Endodermal cell (in vitro differentiated cells): Measurements from ENCODE around the gene SUGCT. TPM values are rescaled to one million over a fixed set of nuclear protein-coding genes. Genes with fewer than 3 reads are reported as not detected.

Source experiments
- DNase-seq: peaks from one replicate; pipeline ENCODE4 v3.0.0-alpha.2; 2017
- H3K27ac ChIP-seq: 2 replicates; pipeline ENCODE4 v1.5.1; 2013; ENCODE audit warnings: mild to moderate bottlenecking, low read depth, low read length, moderate library complexity
- H3K27me3 ChIP-seq: 2 replicates; pipeline ENCODE4 v1.6.1; 2013; ENCODE audit warnings: mild to moderate bottlenecking, low read length, moderate library complexity; ENCODE audit not compliant: insufficient read depth, control insufficient read depth, poor library complexity, severe bottlenecking
- H3K36me3 ChIP-seq: 2 replicates; pipeline ENCODE4 v1.7.0; 2013; ENCODE audit warnings: mild to moderate bottlenecking, low read length, moderate library complexity; ENCODE audit not compliant: control insufficient read depth, insufficient read depth
- H3K4me1 ChIP-seq: one replicate; pipeline ENCODE4 v1.7.0; 2013; ENCODE audit warnings: low read length; ENCODE audit not compliant: control insufficient read depth, insufficient read depth
- H3K4me3 ChIP-seq: 2 replicates; pipeline ENCODE4 v1.5.1; 2013; ENCODE audit warnings: mild to moderate bottlenecking, low read length, moderate library complexity
- H3K9ac ChIP-seq: 2 replicates; pipeline ENCODE4 v1.6.1; 2013; ENCODE audit warnings: mild to moderate bottlenecking, low read length, moderate library complexity; ENCODE audit not compliant: poor library complexity, severe bottlenecking; ENCODE audit errors: extremely low read depth
- H3K9me3 ChIP-seq: 2 replicates; pipeline ENCODE4 v1.6.1; 2013; ENCODE audit warnings: mild to moderate bottlenecking, low read length, moderate library complexity; ENCODE audit not compliant: control insufficient read depth
- H3K27ac Mint-ChIP-seq: 2 replicates; pipeline ENCODE4 v1.8.0; 2020; ENCODE audit warnings: mixed read lengths
- H3K27me3 Mint-ChIP-seq: 2 replicates; pipeline ENCODE4 v1.8.0; 2021; ENCODE audit warnings: mild to moderate bottlenecking, mixed read lengths; ENCODE audit not compliant: insufficient read depth
- H3K36me3 Mint-ChIP-seq: 2 replicates; pipeline ENCODE4 v1.8.0; 2020; ENCODE audit warnings: low read depth, mixed read lengths
- H3K4me1 Mint-ChIP-seq: 2 replicates; pipeline ENCODE4 v1.8.0; 2020; ENCODE audit warnings: mixed read lengths
- H3K4me3 Mint-ChIP-seq: 2 replicates; pipeline ENCODE4 v1.8.0; 2020; ENCODE audit warnings: mild to moderate bottlenecking, moderate library complexity, mixed read lengths
- H3K9me3 Mint-ChIP-seq: 2 replicates; pipeline ENCODE4 v1.8.0; 2020; ENCODE audit warnings: mild to moderate bottlenecking, mixed read lengths
- WGBS, 2 experiments: methylation state at CpG; one replicate each; pipeline versions ENCODE4 v1.1.5 to v1.1.7; 2013; ENCODE audit warnings: missing lambda C conversion rate in 2 of 2, mixed read lengths in 1 of 2; ENCODE audit not compliant: insufficient coverage in 1 of 2, insufficient read length in 1 of 2; 5-methylcytosine and 5-hydroxymethylcytosine counted together
- total RNA-seq, 2 donors: library from RNA; stranded (reverse); fragmentation: NEBNext Ultra II Directional in 1 of 2; extraction: Animal tissue kit (Norgen Biotek cat#: 25700) in 1 of 2; gene quantifications; 2 replicates in 1 of 2; 3 replicates in 1 of 2; pipeline ENCODE4 v1.2.1, GENCODE V29; 2021
- TF ChIP-seq, protein P1 (sequence below): fragments of 200-600 bp; sonication (generic); conservative IDR thresholded peaks from 2 replicates; pipeline ENCODE4 v1.5.0; 2021; ENCODE audit warnings: antibody characterized with exemption, mild to moderate bottlenecking

The SUGCT gene
- total RNA-seq, 2 donors from 2014 or later: 3.6 to 3.9 TPM

DNA sequence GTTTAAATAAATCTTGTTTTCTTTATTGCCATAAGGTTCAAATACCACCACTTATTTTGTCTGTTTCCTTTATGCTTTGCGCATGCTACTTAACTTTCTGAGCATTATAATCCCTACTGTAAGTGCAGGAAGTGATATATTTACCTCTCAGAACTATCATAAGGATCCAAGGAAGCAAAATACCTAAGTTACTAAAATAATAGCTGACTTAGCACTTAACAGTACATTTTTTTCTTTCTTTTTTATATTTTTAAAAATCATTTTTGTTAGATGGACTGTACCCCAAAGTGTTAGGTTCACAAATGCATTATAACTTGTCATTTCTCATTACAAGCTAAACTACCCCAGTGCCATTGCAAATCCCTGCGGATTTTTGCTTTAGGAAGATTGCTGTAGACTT lies 663.8 kb downstream of the SUGCT start:
- TF ChIP-seq, protein P1, sequence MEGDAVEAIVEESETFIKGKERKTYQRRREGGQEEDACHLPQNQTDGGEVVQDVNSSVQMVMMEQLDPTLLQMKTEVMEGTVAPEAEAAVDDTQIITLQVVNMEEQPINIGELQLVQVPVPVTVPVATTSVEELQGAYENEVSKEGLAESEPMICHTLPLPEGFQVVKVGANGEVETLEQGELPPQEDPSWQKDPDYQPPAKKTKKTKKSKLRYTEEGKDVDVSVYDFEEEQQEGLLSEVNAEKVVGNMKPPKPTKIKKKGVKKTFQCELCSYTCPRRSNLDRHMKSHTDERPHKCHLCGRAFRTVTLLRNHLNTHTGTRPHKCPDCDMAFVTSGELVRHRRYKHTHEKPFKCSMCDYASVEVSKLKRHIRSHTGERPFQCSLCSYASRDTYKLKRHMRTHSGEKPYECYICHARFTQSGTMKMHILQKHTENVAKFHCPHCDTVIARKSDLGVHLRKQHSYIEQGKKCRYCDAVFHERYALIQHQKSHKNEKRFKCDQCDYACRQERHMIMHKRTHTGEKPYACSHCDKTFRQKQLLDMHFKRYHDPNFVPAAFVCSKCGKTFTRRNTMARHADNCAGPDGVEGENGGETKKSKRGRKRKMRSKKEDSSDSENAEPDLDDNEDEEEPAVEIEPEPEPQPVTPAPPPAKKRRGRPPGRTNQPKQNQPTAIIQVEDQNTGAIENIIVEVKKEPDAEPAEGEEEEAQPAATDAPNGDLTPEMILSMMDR: no peak
- Mint-ChIP-seq H3K27ac (no peak overlapping the region), H3K36me3 (no peaks in the 10 kb centered on the region), H3K27me3 (no peaks in the 10 kb centered on the region), H3K9me3 (no peaks in the 10 kb centered on the region), H3K4me3 (no peak overlapping the region), H3K4me1 (no peaks in the 10 kb centered on the region)
- Histone ChIP-seq H3K36me3 (no peaks in the 10 kb centered on the region), H3K27ac (no peak overlapping the region), H3K4me1 (no peaks in the 10 kb centered on the region), H3K4me3 (no peak overlapping the region), H3K27me3 (no peaks in the 10 kb centered on the region), H3K9me3 (no peaks in the 10 kb centered on the region), H3K9ac (no peak overlapping the region)
- WGBS, 2 experiments: 80 to 95% methylated on average over 1 to 2 of the region's 2 CpGs
- no peak for DNase-seq

DNA sequence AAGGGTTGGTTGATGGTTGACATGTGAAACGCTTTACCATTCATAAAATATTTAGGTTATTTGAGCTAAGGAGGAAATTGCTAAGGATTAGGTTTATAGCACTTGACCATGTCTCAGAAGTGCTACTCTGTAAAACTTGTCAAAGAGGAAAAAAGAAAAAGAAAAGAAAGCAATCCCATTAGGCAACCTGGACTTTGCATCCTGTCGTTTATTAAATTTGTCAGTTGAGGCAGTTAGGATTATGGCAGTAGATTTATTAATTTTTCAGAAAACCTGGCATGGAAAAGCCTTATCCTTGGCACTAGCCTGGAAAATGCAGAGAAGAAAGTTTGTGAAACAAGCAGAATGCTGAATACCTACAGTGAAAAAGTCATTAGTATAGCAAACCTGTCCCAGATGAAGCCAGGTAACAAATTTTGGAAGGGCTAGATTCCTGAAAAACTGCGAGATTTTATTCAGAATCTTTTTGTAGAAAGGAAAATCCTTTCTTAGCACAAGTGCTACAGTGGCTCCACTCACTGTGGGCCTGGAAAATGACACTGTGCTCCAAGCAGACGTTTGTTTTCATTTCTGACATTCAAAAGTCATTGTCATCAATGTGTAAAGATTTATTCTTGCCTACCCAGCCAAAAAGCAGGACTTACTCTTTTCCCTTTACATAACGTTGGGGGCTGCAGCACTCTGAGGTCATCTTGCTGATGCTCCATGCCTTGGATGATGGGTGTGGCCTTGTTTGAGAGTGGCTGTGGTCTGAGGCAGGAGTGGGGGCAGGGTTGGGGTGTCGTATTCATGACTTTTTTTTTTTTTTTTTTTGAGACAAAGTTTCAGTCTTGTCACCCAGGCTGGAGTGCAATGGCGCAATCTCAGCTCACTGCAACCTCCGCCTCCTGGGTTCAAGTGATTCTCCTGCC lies 664.9 kb downstream of the SUGCT start:
- Mint-ChIP-seq H3K27me3 (no peaks in the 10 kb centered on the region), H3K9me3 (no peaks in the 10 kb centered on the region), H3K36me3 (no peaks in the 10 kb centered on the region), H3K4me1 (no peaks in the 10 kb centered on the region), H3K27ac (no peak overlapping the region), H3K4me3 (no peak overlapping the region)
- WGBS, 2 experiments: 83 to 85% methylated on average over 4 to 7 of the region's 8 CpGs
- Histone ChIP-seq H3K36me3 (no peaks in the 10 kb centered on the region), H3K9ac (no peak overlapping the region), H3K4me1 (no peaks in the 10 kb centered on the region), H3K27ac (no peak overlapping the region), H3K4me3 (no peak overlapping the region), H3K9me3 (no peaks in the 10 kb centered on the region), H3K27me3 (no peaks in the 10 kb centered on the region)
- TF ChIP-seq, protein P1: no peak
- no peak for DNase-seq

DNA sequence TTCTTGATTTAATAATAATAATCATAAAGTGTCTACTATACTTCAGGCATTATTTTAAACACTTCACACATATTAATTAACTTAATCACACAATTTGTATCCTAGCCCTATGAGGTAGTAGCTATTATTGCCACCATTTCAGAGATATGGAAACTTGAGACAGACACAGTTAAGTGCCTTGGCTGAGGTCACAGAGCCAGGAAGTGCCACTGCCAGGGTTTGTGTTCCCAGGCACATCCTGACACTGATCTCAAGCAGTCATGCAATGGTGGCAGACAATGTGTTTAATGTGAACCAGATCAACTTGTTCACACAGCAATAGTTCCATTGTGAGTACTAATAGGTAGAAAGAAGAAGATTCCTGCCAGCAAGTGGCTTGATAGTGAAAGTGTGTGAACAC lies 666.0 kb downstream of the SUGCT start:
- Histone ChIP-seq H3K9me3 (no peaks in the 10 kb centered on the region), H3K27ac (no peak overlapping the region), H3K4me3 (no peak overlapping the region), H3K27me3 (no peaks in the 10 kb centered on the region), H3K36me3 (no peaks in the 10 kb centered on the region), H3K4me1 (no peaks in the 10 kb centered on the region), H3K9ac (no peak overlapping the region)
- Mint-ChIP-seq H3K27ac (no peak overlapping the region), H3K4me3 (no peak overlapping the region), H3K36me3 (no peaks in the 10 kb centered on the region), H3K27me3 (no peaks in the 10 kb centered on the region), H3K4me1 (no peaks in the 10 kb centered on the region), H3K9me3 (no peaks in the 10 kb centered on the region)
- DNase-seq: no peak
- TF ChIP-seq, protein P1: no peak
